Measurements from ENCODE around the gene BARHL1. TPM values are rescaled to one million over a fixed set of nuclear protein-coding genes. Genes with fewer than 3 reads are reported as not detected.

The BARHL1 gene
- total and polyA plus RNA-seq, 9 of the 15 experiments (the other 6 are each of a cell fraction or from before 2014, with no cell fraction given), result not detected

DNA sequence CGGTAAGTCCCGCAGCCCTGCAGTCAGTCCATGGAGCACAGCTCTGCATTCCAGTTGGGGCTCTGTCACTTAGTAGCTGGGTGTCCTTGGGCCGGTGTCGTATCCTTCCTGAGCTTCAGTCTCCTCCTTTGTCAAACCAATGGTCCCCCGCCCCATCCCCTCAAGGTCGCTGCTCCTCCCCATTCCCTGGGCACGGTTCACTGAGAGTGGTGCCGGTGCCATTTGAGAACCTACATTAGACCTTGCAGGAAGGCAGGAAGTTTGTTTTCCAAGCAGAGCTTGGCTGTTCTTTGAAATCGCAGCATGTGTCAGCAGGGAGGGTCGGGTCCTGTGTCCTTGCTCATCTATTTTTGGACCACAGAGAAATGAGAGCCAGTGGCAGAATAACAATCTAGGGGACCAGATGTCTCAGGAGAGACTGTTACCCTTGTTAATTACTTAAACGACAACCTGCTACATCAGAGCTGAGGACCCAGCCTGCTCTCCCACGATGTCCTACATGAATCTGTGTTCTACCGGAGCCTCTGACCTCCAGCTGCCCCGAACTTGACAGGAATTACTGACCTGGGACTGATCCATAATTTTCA, 21.7 kb upstream of the BARHL1 start:
- H2AFZ ChIP-seq (ENCODE audit: low read depth, low read length), result no peak overlapping the region
- BruUV-seq (replicated peaks), result no TSS peak
- ChIA-PET POLR2A (interaction anchor here (0.6 to 0.9 kb wide), 4 partner anchors 23 to 808 kb away, joined by 3 read pairs; no protein-coding TSS in a partner anchor), CTCF (ENCODE audit: low intra/inter-chr PET ratio) (no interaction called here)
- no peaks in the 10 kb centered on the region for H3K9me1 ChIP-seq (ENCODE audit: control insufficient read depth, insufficient read depth, low read length)
- WGBS (ENCODE audit: insufficient coverage, low coverage, missing lambda C conversion rate), result 5% methylated on average over 14 of the region's 14 CpGs
- no peak overlapping the region for H3K4me3 ChIP-seq
- H3K9ac ChIP-seq (ENCODE audit: insufficient read depth in 1 of 2, low read depth in 2 of 2, low read length in 2 of 2), result no peak overlapping the region
- in situ Hi-C loops (cut with MboI) (no loop called here), intact Hi-C loops (cut with micrococcal nuclease) (no loop called here)
- TF ChIP-seq ZNF717 (CRISPR knock-in tag; IDR thresholded peaks at IDR 0.05), result no peak
- TF ChIP-seq HDAC1 (IDR thresholded peaks at IDR 0.05), result no peak
- TF ChIP-seq, protein P1, sequence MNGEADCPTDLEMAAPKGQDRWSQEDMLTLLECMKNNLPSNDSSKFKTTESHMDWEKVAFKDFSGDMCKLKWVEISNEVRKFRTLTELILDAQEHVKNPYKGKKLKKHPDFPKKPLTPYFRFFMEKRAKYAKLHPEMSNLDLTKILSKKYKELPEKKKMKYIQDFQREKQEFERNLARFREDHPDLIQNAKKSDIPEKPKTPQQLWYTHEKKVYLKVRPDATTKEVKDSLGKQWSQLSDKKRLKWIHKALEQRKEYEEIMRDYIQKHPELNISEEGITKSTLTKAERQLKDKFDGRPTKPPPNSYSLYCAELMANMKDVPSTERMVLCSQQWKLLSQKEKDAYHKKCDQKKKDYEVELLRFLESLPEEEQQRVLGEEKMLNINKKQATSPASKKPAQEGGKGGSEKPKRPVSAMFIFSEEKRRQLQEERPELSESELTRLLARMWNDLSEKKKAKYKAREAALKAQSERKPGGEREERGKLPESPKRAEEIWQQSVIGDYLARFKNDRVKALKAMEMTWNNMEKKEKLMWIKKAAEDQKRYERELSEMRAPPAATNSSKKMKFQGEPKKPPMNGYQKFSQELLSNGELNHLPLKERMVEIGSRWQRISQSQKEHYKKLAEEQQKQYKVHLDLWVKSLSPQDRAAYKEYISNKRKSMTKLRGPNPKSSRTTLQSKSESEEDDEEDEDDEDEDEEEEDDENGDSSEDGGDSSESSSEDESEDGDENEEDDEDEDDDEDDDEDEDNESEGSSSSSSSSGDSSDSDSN (IDR thresholded peaks at IDR 0.05; ENCODE audit: borderline replicate concordance in 1 of 2, low read depth in 2 of 2, low read length in 2 of 2), result no peak
- no peak for TF ChIP-seq MAZ (CRISPR knock-in tag; conservative IDR thresholded peaks at IDR 0.05 in 1 of 2, IDR thresholded peaks at IDR 0.05 in 1 of 2)
- no peak for TF ChIP-seq MEIS2 (IDR thresholded peaks at IDR 0.05; ENCODE audit: partially characterized antibody)
- TF ChIP-seq POLR2AphosphoS2 (IDR thresholded peaks at IDR 0.05; ENCODE audit: low read length), result no peak
- TF ChIP-seq ZNF589 (CRISPR knock-in tag; IDR thresholded peaks at IDR 0.05; ENCODE audit: low read depth), result no peak
- no peak for TF ChIP-seq DMBX1 (CRISPR knock-in tag; IDR thresholded peaks at IDR 0.05; ENCODE audit: borderline replicate concordance)
- H3K27ac ChIP-seq (ENCODE audit: extremely low read depth, low read depth, low read length), result no peak overlapping the region
- no peak for ATAC-seq
- no peaks in the 10 kb centered on the region; the same call in 1 of the 2 replicates for H3K9me3 ChIP-seq (replicated peaks; ENCODE audit: control insufficient read depth, insufficient read depth, low read depth, low read length)
- no peak for DNase-seq (ENCODE audit: extremely low read depth in 1 of 4, low spot score in 3 of 4)
- no peaks in the 10 kb centered on the region for H3K36me3 ChIP-seq (ENCODE audit: control insufficient read depth, insufficient read depth, low read length)
- no peak for FAIRE-seq
- H3K79me2 ChIP-seq (ENCODE audit: control insufficient read depth, insufficient read depth, low read length), result no peaks in the 10 kb centered on the region
- H3K27me3 ChIP-seq (ENCODE audit: control insufficient read depth in 2 of 2, insufficient read depth in 2 of 2, low read length in 2 of 2), result peaks cover 49 to 66% of the 10 kb centered on the region in 2 experiments
- H3K4me2 ChIP-seq (ENCODE audit: insufficient read depth, low read length), result no peak overlapping the region
- 0 out of 2 replicates have a peak, but pooled peaks cover 2% of the 10 kb centered on the region for H4K20me1 ChIP-seq (replicated peaks; ENCODE audit: control insufficient read depth, insufficient read depth, low read length)
- no peaks in the 10 kb centered on the region for H3K4me1 ChIP-seq (replicated peaks in 1 of 2; ENCODE audit: control insufficient read depth in 2 of 2, insufficient read depth in 2 of 2, low read length in 2 of 2)

Data from K562 (cell line).